Skeletal muscle satellite cell (primary cell): ENCODE measurements around the gene ROCK2.

Source experiments
- H3K27me3 ChIP-seq: 2 replicates; pipeline ENCODE4 v1.7.0; 2013; ENCODE audit warnings: low read length; ENCODE audit not compliant: control insufficient read depth, insufficient read depth
- H3K36me3 ChIP-seq: 2 replicates; pipeline ENCODE4 v1.7.0; 2013; ENCODE audit warnings: mild to moderate bottlenecking, control low read depth, low read length; ENCODE audit not compliant: insufficient read depth
- H3K4me1 ChIP-seq: 2 replicates; pipeline ENCODE4 v1.7.0; 2013; ENCODE audit warnings: low read length; ENCODE audit not compliant: control insufficient read depth, insufficient read depth
- H3K4me2 ChIP-seq: 2 replicates; pipeline ENCODE4 v1.7.0; 2013; ENCODE audit warnings: mild to moderate bottlenecking, low read length
- H3K4me3 ChIP-seq: 2 replicates; pipeline ENCODE4 v1.7.0; 2013; ENCODE audit warnings: low read length
- H3K9ac ChIP-seq: 2 replicates; pipeline ENCODE4 v1.7.0; 2013; ENCODE audit warnings: mild to moderate bottlenecking, low read depth, low read length, moderate library complexity
- H3K9me3 ChIP-seq: replicated peaks from 2 replicates; pipeline ENCODE4 v1.7.0; 2013; ENCODE audit warnings: mild to moderate bottlenecking, control low read depth, low read length

Gene ROCK2

DNA sequence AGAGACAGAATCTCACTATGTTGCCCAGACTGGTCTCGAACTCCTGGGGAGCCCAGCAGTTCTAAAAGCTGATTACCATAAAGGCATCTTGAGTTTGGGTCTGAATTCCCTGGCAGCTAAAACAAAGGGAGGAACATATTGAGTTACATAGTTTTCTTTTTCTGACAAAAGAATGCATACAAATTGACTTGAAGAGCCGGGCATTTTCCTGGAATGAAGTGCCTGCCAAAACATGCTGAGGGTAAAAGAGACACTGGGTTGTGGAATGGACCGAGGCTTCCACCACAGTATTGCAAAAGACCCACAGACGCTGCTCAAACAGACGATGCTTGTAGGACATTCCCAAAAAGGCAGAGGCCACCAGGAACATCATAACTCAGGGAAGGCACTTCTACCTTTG, 35.1 kb upstream of the ROCK2 start:
- Histone ChIP-seq H3K36me3 (no peaks in the 10 kb centered on the region), H3K9me3 (no peaks in the 10 kb centered on the region), H3K9ac (no peak overlapping the region), H3K4me2 (no peak overlapping the region), H3K27me3 (no peaks in the 10 kb centered on the region), H3K4me1 (peaks cover 35% of the 10 kb centered on the region), H3K4me3 (no peak overlapping the region)

- H3K4me2 ChIP-seq = peak overlapping the region; percentile 75
- no peaks in the 10 kb centered on the region for H3K36me3 ChIP-seq
- no peaks in the 10 kb centered on the region for H3K9me3 ChIP-seq
- peak overlapping the region; percentile 65 for H3K9ac ChIP-seq
- no peaks in the 10 kb centered on the region for H3K27me3 ChIP-seq
- H3K4me3 ChIP-seq = peak overlapping the region; percentile 18
- H3K4me1 ChIP-seq = peaks cover 47% of the 10 kb centered on the region
Measured at GRCh38 chr2:11377928-11378545, 33.6 kb upstream of the ROCK2 start.

DNA sequence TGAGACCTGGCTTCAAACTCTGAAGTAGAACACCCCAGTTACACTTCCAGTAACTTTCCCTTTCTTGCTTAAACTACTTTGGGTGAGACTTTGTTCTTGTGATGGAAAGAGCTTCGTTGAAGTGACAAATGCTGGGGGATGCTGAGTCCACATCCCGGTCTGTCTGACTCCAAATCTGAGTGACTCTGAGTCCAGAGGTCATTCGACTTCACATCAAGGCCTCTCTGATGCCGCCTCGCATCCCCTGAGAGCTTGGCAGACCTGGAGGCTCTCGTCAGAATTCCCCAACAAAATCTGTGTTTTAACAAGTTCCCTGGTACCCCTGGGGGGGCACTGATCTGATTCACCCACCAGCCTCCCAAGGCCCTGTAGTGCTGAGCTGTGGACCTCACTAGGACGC, 31.6 kb upstream of the ROCK2 start:
- Histone ChIP-seq H3K9me3 (no peaks in the 10 kb centered on the region), H3K9ac (no peak overlapping the region), H3K4me2 (no peak overlapping the region), H3K27me3 (no peaks in the 10 kb centered on the region), H3K4me1 (peaks cover 47% of the 10 kb centered on the region), H3K4me3 (no peak overlapping the region), H3K36me3 (no peaks in the 10 kb centered on the region)

DNA sequence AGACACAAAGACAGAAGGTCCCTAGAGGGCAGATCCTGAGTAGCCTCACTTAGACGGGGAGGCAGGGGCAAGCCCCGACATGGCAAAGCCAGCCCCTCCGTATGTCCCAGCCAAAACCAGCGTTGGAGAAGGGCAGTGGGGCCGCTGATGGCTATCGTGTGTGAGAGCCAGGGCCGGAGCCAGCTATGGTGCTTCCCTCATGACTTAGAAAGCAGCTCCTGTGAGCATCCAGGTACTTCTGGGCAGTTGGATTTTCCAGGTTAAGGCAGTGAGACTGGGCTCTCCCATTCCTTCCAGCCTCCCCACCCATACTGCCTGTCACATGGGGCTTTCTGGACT, 31.2 kb upstream of the ROCK2 start:
- no peak overlapping the region for H3K4me2 ChIP-seq
- H3K9me3 ChIP-seq = no peaks in the 10 kb centered on the region
- H3K4me1 ChIP-seq = peaks cover 47% of the 10 kb centered on the region
- H3K9ac ChIP-seq = peak overlapping the region; percentile 82
- no peaks in the 10 kb centered on the region for H3K27me3 ChIP-seq
- H3K36me3 ChIP-seq = no peaks in the 10 kb centered on the region
- H3K4me3 ChIP-seq = no peak overlapping the region

DNA sequence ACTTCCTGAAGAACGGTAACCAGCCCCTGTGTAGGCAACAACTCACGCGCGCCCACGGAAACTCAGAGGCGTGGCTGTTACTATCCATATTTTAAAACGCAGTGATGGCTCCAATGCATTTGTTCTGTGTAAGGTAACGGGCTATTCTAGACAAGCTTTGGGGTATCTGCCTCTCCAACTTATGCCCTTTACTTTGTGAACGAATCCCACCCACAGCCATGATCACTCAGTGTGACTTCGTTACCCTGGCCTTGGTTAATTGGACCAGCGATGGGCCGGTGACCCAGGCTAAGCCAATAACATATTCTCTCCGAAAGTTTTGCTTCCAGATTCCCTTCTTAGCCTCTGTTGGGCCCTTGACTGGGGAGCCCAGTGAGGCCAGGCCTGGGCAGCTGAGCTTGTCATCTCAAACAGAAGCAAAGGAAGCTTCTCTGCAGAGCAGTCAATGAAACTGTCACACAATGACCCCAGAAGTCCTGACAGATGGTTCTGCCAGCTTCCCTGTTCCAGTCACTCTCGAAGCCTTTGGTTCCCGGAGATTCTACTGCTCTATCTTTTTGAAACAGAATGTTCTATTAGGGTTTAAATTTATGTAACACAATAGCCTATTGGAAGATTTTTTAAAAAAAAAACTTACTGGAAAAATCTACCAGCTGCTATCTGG, 30.7 kb upstream of the ROCK2 start:
- no peaks in the 10 kb centered on the region for H3K27me3 ChIP-seq
- peak overlapping the region; percentile 82 for H3K9ac ChIP-seq
- peaks cover 47% of the 10 kb centered on the region for H3K4me1 ChIP-seq
- H3K4me3 ChIP-seq = peak overlapping the region; percentile 28
- no peaks in the 10 kb centered on the region for H3K36me3 ChIP-seq
- H3K9me3 ChIP-seq = no peaks in the 10 kb centered on the region
- H3K4me2 ChIP-seq = peak overlapping the region; percentile 81

DNA sequence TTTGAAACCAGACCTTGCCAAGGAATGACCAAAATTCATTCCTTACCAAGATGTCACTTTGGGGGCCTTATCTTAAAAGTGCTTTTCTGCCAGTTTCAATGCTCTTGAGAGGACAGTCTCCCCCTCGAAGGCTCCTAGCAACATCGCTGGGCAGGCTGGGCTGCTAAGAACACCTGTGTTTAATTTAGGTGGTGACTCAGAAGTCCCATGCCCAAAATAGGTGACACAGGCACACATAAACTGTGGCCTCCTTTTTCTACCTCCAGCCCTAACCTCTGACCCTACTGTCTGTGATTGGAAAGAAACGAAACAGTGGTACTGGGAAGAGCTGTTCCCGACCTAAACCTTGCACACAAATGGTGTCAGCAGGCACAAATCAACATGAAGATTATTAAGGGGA, 28.7 kb upstream of the ROCK2 start:
- H3K27me3 ChIP-seq = no peaks in the 10 kb centered on the region
- H3K4me3 ChIP-seq = no peak overlapping the region
- H3K4me1 ChIP-seq = peaks cover 32% of the 10 kb centered on the region
- no peak overlapping the region for H3K9ac ChIP-seq
- H3K36me3 ChIP-seq = no peaks in the 10 kb centered on the region
- H3K4me2 ChIP-seq = no peak overlapping the region
- H3K9me3 ChIP-seq = no peaks in the 10 kb centered on the region

DNA sequence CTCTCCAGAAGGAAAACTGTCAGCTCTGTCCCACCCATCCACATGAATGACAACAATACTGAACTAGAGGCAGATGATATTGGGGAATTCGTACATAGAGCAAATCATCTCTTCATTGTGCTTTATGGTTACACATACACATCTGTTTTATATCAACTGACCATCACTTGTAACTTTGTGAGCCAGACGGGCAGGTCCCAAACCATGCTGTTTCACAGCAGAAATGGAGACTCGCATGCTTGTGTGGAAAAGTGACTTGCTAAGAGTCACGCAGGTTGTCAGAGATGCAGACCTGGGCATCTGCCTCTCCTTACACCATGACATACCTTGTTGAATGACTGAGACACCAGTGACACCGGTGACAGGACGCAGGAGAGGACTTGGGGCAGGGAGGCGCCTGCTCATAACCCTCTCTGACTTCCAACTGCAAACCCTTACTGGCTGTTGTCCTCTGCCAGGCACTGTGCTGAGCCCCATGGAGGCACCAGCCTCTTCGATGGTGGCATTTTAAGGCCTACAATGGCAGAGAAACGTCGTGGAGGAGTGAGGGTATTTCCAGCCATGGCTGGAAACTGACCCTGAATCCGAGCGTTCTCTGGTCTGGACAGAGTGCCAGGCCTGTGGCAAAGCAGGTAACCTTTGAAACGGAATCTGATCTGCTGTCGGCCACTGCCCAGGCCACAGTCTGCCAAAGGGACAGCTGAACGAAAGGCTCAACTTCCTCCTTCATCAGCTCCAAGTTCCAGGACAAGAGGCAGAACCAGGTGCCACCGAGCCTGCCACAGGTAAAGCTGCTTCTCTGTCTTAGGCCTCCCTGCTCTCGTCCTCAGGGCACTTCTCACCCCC, 26.9 kb upstream of the ROCK2 start:
- Histone ChIP-seq H3K36me3 (no peaks in the 10 kb centered on the region), H3K27me3 (no peaks in the 10 kb centered on the region), H3K9ac (no peak overlapping the region), H3K9me3 (no peaks in the 10 kb centered on the region), H3K4me2 (no peak overlapping the region), H3K4me1 (peaks cover 30% of the 10 kb centered on the region), H3K4me3 (no peak overlapping the region)

DNA sequence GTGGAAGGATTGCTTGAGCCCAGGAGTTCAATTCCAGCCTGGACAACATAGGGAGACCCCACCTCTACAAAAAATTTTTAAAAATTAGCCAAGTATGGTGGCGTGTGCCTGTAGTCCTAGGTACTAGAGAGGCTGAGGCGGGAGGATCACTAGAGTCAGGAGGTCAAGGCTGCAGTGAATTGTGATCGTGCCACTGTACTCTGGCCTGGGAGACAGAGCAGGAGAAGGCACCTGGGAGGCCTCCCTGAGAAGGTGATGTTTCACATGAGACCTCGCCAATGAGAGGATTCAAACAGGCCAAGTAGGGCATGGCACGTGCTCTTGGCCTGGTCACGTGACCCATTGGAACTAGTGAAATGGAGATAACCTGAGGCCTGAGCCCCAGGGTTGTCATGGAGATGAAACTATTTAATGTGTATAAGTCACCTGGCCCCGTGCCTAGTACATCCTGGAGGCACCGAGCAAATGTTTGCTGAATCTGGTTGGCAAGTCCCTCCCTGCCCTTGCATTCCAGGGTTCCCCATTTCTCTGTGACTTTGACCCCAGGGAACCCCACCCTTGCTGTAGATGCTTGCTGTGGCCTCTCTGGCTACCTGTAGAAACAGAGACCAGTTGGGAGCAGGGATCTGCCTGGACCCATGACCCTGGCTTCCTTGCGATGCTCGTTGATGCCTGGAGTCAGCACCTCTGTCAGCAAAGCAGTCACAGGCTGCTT, 26.1 kb upstream of the ROCK2 start:
- Histone ChIP-seq H3K4me1 (peaks cover 32% of the 10 kb centered on the region), H3K9ac (no peak overlapping the region), H3K36me3 (no peaks in the 10 kb centered on the region), H3K4me3 (no peak overlapping the region), H3K9me3 (no peaks in the 10 kb centered on the region), H3K27me3 (no peaks in the 10 kb centered on the region), H3K4me2 (no peak overlapping the region)

DNA sequence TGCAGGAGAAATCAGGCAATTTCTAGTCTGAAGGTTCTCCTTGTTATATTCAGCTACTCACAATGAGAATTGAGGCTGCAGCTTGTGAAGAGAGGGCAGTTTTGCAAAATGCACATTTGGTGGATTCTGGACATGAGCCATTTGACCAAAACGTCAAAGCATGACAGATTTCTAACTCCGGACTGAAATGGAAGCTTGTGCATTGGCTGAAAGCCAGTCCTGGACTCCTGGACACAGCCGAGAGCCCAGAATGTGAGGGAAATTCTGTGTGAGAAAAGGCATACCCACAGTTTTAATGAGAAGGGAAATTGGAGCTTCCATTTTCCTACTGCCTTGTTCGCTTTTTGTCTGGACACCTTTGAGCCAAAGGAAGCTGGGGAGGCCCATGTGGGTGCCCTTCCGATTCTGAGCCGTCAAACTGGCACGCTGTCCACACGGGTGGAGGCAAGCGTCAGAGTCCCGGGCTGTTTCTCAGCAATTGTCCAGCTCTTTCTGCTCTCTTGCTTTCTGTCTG, 23.7 kb upstream of the ROCK2 start:
- no peaks in the 10 kb centered on the region for H3K36me3 ChIP-seq
- H3K9me3 ChIP-seq = no peaks in the 10 kb centered on the region
- peaks cover 13% of the 10 kb centered on the region for H3K4me1 ChIP-seq
- no peak overlapping the region for H3K9ac ChIP-seq
- no peaks in the 10 kb centered on the region for H3K27me3 ChIP-seq
- H3K4me3 ChIP-seq = peak overlapping the region; percentile 13
- H3K4me2 ChIP-seq = peak overlapping the region; percentile 66

GRCh38 chr2:11367170-11367730, 22.8 kb upstream of the ROCK2 start:
- Histone ChIP-seq H3K4me1 (peaks cover 13% of the 10 kb centered on the region), H3K36me3 (no peaks in the 10 kb centered on the region), H3K4me3 (no peak overlapping the region), H3K27me3 (no peaks in the 10 kb centered on the region), H3K9ac (no peak overlapping the region), H3K9me3 (no peaks in the 10 kb centered on the region), H3K4me2 (no peak overlapping the region)

- no peaks in the 10 kb centered on the region for H3K9me3 ChIP-seq
- H3K4me3 ChIP-seq = no peak overlapping the region
- H3K4me1 ChIP-seq = peaks cover 13% of the 10 kb centered on the region
- H3K36me3 ChIP-seq = no peaks in the 10 kb centered on the region
- H3K4me2 ChIP-seq = no peak overlapping the region
- H3K27me3 ChIP-seq = no peaks in the 10 kb centered on the region
- H3K9ac ChIP-seq = no peak overlapping the region
Measured at GRCh38 chr2:11366326-11366741, 21.9 kb upstream of the ROCK2 start.
